IMR-90 (cell line): ENCODE results near the gene INTS11. TPM values are rescaled to one million over a fixed set of nuclear protein-coding genes. Genes with fewer than 3 reads are reported as not detected.
A peak's percentile ranks its signal among the peaks of the same experiment; 100 is the strongest.

Experiments used
- ATAC-seq: fragments of 200-7000 bp; cut with Tn5 transposase; 2 replicates; pipeline ENCODE4 v1.9.1; 2020; ENCODE audit warnings: low read depth, mild to moderate bottlenecking, moderate library complexity
- BruUV-seq: library from RNA; stranded (reverse); fragments of 400-500 nt; replicated peaks from 2 replicates; lab custom pipeline; 2021; lab: Mats Ljungman, UMichigan
- CTCF ChIA-PET: fragments of 300-600 bp; formaldehyde crosslinking; extraction: SDS; loops from one replicate; lab custom pipeline; 2021; ENCODE audit warnings: antibody characterized with exemption; lab: Yijun Ruan, JAX
- POLR2A ChIA-PET: fragments of 300-600 bp; sonication (Branson Sonifier 250); formaldehyde crosslinking; loops from one replicate; lab custom pipeline; 2022; ENCODE audit warnings: antibody characterized with exemption; ENCODE audit not compliant: unreplicated experiment; lab: Charles Lee
- DNase-seq: peaks from one replicate; pipeline ENCODE4 v3.0.0; 2013
- H2AFZ ChIP-seq: replicated peaks from 2 replicates; pipeline ENCODE3; 2013; ENCODE audit warnings: low read length, mild to moderate bottlenecking; ENCODE audit not compliant: poor library complexity
- H2AK5ac ChIP-seq: 2 replicates; pipeline ENCODE4 v1.6.1; 2013; ENCODE audit warnings: low read depth, low read length, inconsistent platforms
- H2AK9ac ChIP-seq: replicated peaks from 2 replicates; pipeline ENCODE3; 2013; ENCODE audit warnings: mild to moderate bottlenecking, low read depth, low read length, moderate library complexity; ENCODE audit not compliant: poor library complexity
- H2BK120ac ChIP-seq: 2 replicates; pipeline ENCODE4 v1.6.1; 2013; ENCODE audit warnings: low read depth, low read length, inconsistent platforms
- H2BK15ac ChIP-seq: 3 replicates; pipeline ENCODE4 v1.6.1; 2013; ENCODE audit warnings: low read depth, low read length, inconsistent platforms
- H2BK20ac ChIP-seq: 2 replicates; pipeline ENCODE4 v1.6.1; 2013; ENCODE audit warnings: low read depth, mild to moderate bottlenecking, inconsistent platforms, low read length, moderate library complexity
- H2BK5ac ChIP-seq: 2 replicates; pipeline ENCODE4 v1.6.1; 2013; ENCODE audit warnings: mild to moderate bottlenecking, low read depth, low read length, inconsistent platforms; ENCODE audit not compliant: poor library complexity, severe bottlenecking
- H3K14ac ChIP-seq: replicated peaks from 2 replicates; pipeline ENCODE4 v1.6.1; 2013; ENCODE audit warnings: low read depth, low read length, inconsistent platforms
- H3K18ac ChIP-seq: 2 replicates; pipeline ENCODE4 v1.6.1; 2013; ENCODE audit warnings: low read depth, low read length, control low read depth
- H3K23ac ChIP-seq: 2 replicates; pipeline ENCODE4 v1.6.1; 2013; ENCODE audit warnings: low read depth, low read length, inconsistent platforms
- H3K27ac ChIP-seq: 2 replicates; pipeline ENCODE4 v1.5.1; 2013; ENCODE audit warnings: mild to moderate bottlenecking, control low read depth, low read length; ENCODE audit not compliant: insufficient read depth
- H3K27me3 ChIP-seq: 2 replicates; pipeline ENCODE4 v1.6.1; 2013; ENCODE audit warnings: low read length; ENCODE audit not compliant: control insufficient read depth, insufficient read depth
- H3K36me3 ChIP-seq: 2 replicates; pipeline ENCODE4 v1.6.1; 2013; ENCODE audit warnings: low read length, mixed read lengths; ENCODE audit not compliant: control insufficient read depth, insufficient read depth
- H3K4ac ChIP-seq: 2 replicates; pipeline ENCODE4 v1.6.1; 2013; ENCODE audit warnings: low read depth, low read length, inconsistent platforms
- H3K4me1 ChIP-seq: 2 replicates; pipeline ENCODE4 v1.6.1; 2013; ENCODE audit warnings: low read length, mixed read lengths; ENCODE audit not compliant: control insufficient read depth, insufficient read depth
- H3K4me2 ChIP-seq: 2 replicates; pipeline ENCODE4 v1.6.1; 2013; ENCODE audit warnings: low read depth, mild to moderate bottlenecking, control low read depth, low read length, moderate library complexity
- H3K4me3 ChIP-seq: 2 replicates; pipeline ENCODE4 v1.5.1; 2013; ENCODE audit warnings: low read depth, mild to moderate bottlenecking, control low read depth, low read length, moderate library complexity; ENCODE audit not compliant: insufficient read depth
- H3K56ac ChIP-seq: 2 replicates; pipeline ENCODE4 v1.6.1; 2013; ENCODE audit warnings: low read length, inconsistent platforms; ENCODE audit not compliant: insufficient read depth; ENCODE audit errors: extremely low read depth
- H3K79me1 ChIP-seq, 2 experiments: 2 replicates each; pipeline ENCODE4 v1.6.1; 2013; ENCODE audit warnings: low read length in 2 of 2, inconsistent platforms in 1 of 2, low read depth in 1 of 2
- H3K9ac ChIP-seq: 2 replicates; pipeline ENCODE4 v1.6.1; 2013; ENCODE audit warnings: low read depth, low read length, control low read depth
- H3K9me1 ChIP-seq: 2 replicates; pipeline ENCODE4 v1.6.1; 2013; ENCODE audit warnings: low read length, inconsistent platforms; ENCODE audit not compliant: insufficient read depth
- H3K9me3 ChIP-seq: 2 replicates; pipeline ENCODE4 v1.6.1; 2013; ENCODE audit warnings: low read length; ENCODE audit not compliant: control insufficient read depth, insufficient read depth
- H4K20me1 ChIP-seq: 2 replicates; pipeline ENCODE4 v1.6.1; 2013; ENCODE audit warnings: low read length, inconsistent platforms; ENCODE audit not compliant: insufficient read depth
- H4K5ac ChIP-seq: 2 replicates; pipeline ENCODE4 v1.6.1; 2013; ENCODE audit warnings: mild to moderate bottlenecking, low read depth, low read length, control low read depth
- H4K8ac ChIP-seq, 2 experiments: 2 replicates each; pipeline ENCODE4 v1.6.1; 2013; ENCODE audit warnings: low read depth in 2 of 2, low read length in 2 of 2, control low read depth in 1 of 2, inconsistent platforms in 1 of 2
- H4K91ac ChIP-seq: 2 replicates; pipeline ENCODE4 v1.6.1; 2013; ENCODE audit warnings: low read depth, low read length, inconsistent platforms; ENCODE audit not compliant: insufficient read depth
- CEBPB ChIP-seq: IDR thresholded peaks from 2 replicates; pipeline ENCODE4 v1.6.1; 2012; ENCODE audit warnings: low read depth, low read length, improper control_type of control experiment
- ELK1 ChIP-seq: fragments of 150-350 bp; IDR thresholded peaks from 2 replicates; pipeline ENCODE4 v1.6.1; 2016; ENCODE audit warnings: low read depth, mild to moderate bottlenecking, low read length, moderate library complexity, borderline replicate concordance
- FOS ChIP-seq: fragments of 150-350 bp; IDR thresholded peaks from 2 replicates; pipeline ENCODE4 v1.6.1; 2016; ENCODE audit warnings: low read depth, low read length
- MAFK ChIP-seq: IDR thresholded peaks from 2 replicates; pipeline ENCODE4 v1.6.1; 2012; ENCODE audit warnings: low read depth, low read length, improper control_type of control experiment
- MAZ ChIP-seq: IDR thresholded peaks from 2 replicates; pipeline ENCODE4 v1.6.1; 2012; ENCODE audit warnings: low read depth, mild to moderate bottlenecking, low read length, improper control_type of control experiment, moderate library complexity, borderline replicate concordance
- POLR2A ChIP-seq: IDR thresholded peaks from 2 replicates; pipeline ENCODE4 v1.6.1; 2012; ENCODE audit warnings: mild to moderate bottlenecking, low read depth, low read length
- RAD21 ChIP-seq: IDR thresholded peaks from 2 replicates; pipeline ENCODE4 v1.6.1; 2012; ENCODE audit warnings: low read length, improper control_type of control experiment
- RCOR1 ChIP-seq: IDR thresholded peaks from 2 replicates; pipeline ENCODE4 v1.6.1; 2012; ENCODE audit warnings: mild to moderate bottlenecking, low read length, improper control_type of control experiment; ENCODE audit not compliant: insufficient replicate concordance
- RFX5 ChIP-seq: IDR thresholded peaks from 2 replicates; pipeline ENCODE4 v1.8.0; 2012; ENCODE audit warnings: low read depth, mild to moderate bottlenecking, low read length, moderate library complexity
- WGBS, 2 experiments: methylation state at CpG; one replicate each; pipeline versions ENCODE4 v1.1.5 to v1.1.7; 2013; ENCODE audit warnings: missing lambda C conversion rate in 2 of 2; ENCODE audit not compliant: insufficient read length in 1 of 2; ENCODE audit errors: extremely low coverage in 2 of 2; 5-methylcytosine and 5-hydroxymethylcytosine counted together
- dilution Hi-C: fragments of 300-500 bp; cut with HindIII; formaldehyde crosslinking; loops from one replicate; pipeline ENCODE4 v1.14.3; 2018; ENCODE audit warnings: low sequenced_read_pairs; ENCODE audit not compliant: unreplicated experiment
- in situ Hi-C: fragments of 300-500 bp; cut with MboI; formaldehyde crosslinking; loops from 3 replicates; pipeline ENCODE4 v1.14.3; 2019; ENCODE audit warnings: low sequenced_read_pairs, inconsistent platforms, mixed read lengths
- intact Hi-C: fragments of 100-400 bp; cut with micrococcal nuclease; formaldehyde crosslinking; loops from 2 replicates; pipeline ENCODE4 v1.10.0; 2022
- polyA plus RNA-seq, 3 experiments: library from polyadenylated mRNA; depleted of rRNA; stranded (reverse); fragments of >200 nt; gene quantifications; 2 replicates each; pipeline ENCODE4 v1.2.3, GENCODE V29; 2012; ENCODE audit warnings: low replicate concordance in 1 of 3
- total RNA-seq: library from RNA; depleted of rRNA; stranded (reverse); fragments of >200 nt; gene quantifications from 2 replicates; pipeline ENCODE4 v1.2.3, GENCODE V29; 2012

Gene INTS11
- total and polyA plus RNA-seq, 2 of the 4 experiments (the other 2 are of a cell fraction) = 56.1 to 123 TPM

GRCh38 chr1:1280782-1281481 is 43.5 kb downstream of the INTS11 start:
- H4K91ac ChIP-seq = no peak overlapping the region
- H3K4ac ChIP-seq = no peak overlapping the region
- no peak overlapping the region for H2AFZ ChIP-seq
- TF ChIP-seq RAD21 = no peak
- no peak for TF ChIP-seq RFX5
- TF ChIP-seq MAFK = no peak
- no peak for TF ChIP-seq CEBPB
- no peak for TF ChIP-seq FOS
- TF ChIP-seq POLR2A = no peak
- TF ChIP-seq RCOR1 = no peak
- no peak for TF ChIP-seq MAZ
- TF ChIP-seq ELK1 = no peak
- no peak overlapping the region for H3K4me2 ChIP-seq
- no peak overlapping the region for H3K18ac ChIP-seq
- H2BK120ac ChIP-seq = no peak overlapping the region
- WGBS, 2 experiments = 95% methylated on average over 9 of the region's 21 CpGs; no CpG with 5 or more reads in 1 of the 2 experiments
- intact Hi-C loops (no loop called here), dilution Hi-C loops (no loop called here), in situ Hi-C loops (no loop called here)
- H3K23ac ChIP-seq = no peak overlapping the region
- H3K36me3 ChIP-seq = no peaks in the 10 kb centered on the region
- H3K56ac ChIP-seq = no peak overlapping the region
- ChIA-PET POLR2A (no interaction called here), CTCF (no interaction called here)
- H3K79me1 ChIP-seq = 0 out of 4 replicates have a peak, but pooled peaks cover 0 to under 1% of the 10 kb centered on the region in 2 experiments
- BruUV-seq = no TSS peak
- no peak overlapping the region for H3K27ac ChIP-seq
- H3K9ac ChIP-seq = no peak overlapping the region
- no peak overlapping the region for H3K14ac ChIP-seq
- H3K4me3 ChIP-seq = no peak overlapping the region
- H2AK5ac ChIP-seq = peak overlapping the region; percentile 39; the same call in 1 of the 2 replicates
- H4K20me1 ChIP-seq = no peaks in the 10 kb centered on the region
- peaks cover 9% of the 10 kb centered on the region for H3K4me1 ChIP-seq
- ATAC-seq = no peak
- peak overlapping the region; percentile 16 for H2AK9ac ChIP-seq
- no peak overlapping the region for H2BK5ac ChIP-seq
- H4K8ac ChIP-seq = no peak overlapping the region
- H3K9me3 ChIP-seq = no peaks in the 10 kb centered on the region
- peaks cover 4% of the 10 kb centered on the region; the same call in 1 of the 2 replicates for H3K9me1 ChIP-seq
- DNase-seq = no peak
- H4K5ac ChIP-seq = no peak overlapping the region
- no peaks in the 10 kb centered on the region for H3K27me3 ChIP-seq
- no peak overlapping the region for H2BK20ac ChIP-seq
- no peak overlapping the region for H2BK15ac ChIP-seq
